ELR (cell line): ENCODE measurements around the gene MIEN1.
A peak's percentile ranks its signal among the peaks of the same experiment; 100 is the strongest.
"Not testable (repeated sequence)": the region's sequence is repeated elsewhere in the genome, so short reads cannot be mapped to it uniquely, and the experiment has no call there.

Experiments
- DNase-seq: peaks from one replicate; pipeline ENCODE4 v3.0.0-alpha.2; 2015; ENCODE audit warnings: low read depth

Gene MIEN1

GRCh38 chr17:39755554-39756379 is 25.4 kb upstream of the MIEN1 start:
- no peak for DNase-seq

GRCh38 chr17:39754958-39755553 is 24.7 kb upstream of the MIEN1 start:
- DNase-seq, result peak; percentile 21

GRCh38 chr17:39754161-39754957 is 24.0 kb upstream of the MIEN1 start:
- peak; percentile 92 for DNase-seq

GRCh38 chr17:39753514-39754160 is 23.3 kb upstream of the MIEN1 start:
- DNase-seq, result peak; percentile 40

GRCh38 chr17:39752241-39752881 is 22.0 kb upstream of the MIEN1 start:
- DNase-seq, result no peak

- no peak for DNase-seq
Observed at GRCh38 chr17:39751637-39752036, 21.3 kb upstream of the MIEN1 start.

GRCh38 chr17:39751016-39751543 is 20.7 kb upstream of the MIEN1 start:
- no peak for DNase-seq

GRCh38 chr17:39750131-39751015 is 20.0 kb upstream of the MIEN1 start:
- DNase-seq, result no peak

- not testable (repeated sequence) for DNase-seq
Observed at GRCh38 chr17:39748444-39749034, 18.2 kb upstream of the MIEN1 start.

GRCh38 chr17:39747745-39748144 is 17.4 kb upstream of the MIEN1 start:
- DNase-seq, result no peak

GRCh38 chr17:39746145-39746461 is 15.8 kb upstream of the MIEN1 start:
- DNase-seq, result no peak

- no peak for DNase-seq
Observed at GRCh38 chr17:39745335-39746144, 15.2 kb upstream of the MIEN1 start.

GRCh38 chr17:39744836-39745215 is 14.5 kb upstream of the MIEN1 start:
- DNase-seq, result no peak

GRCh38 chr17:39744075-39744835 is 13.9 kb upstream of the MIEN1 start:
- DNase-seq, result no peak

GRCh38 chr17:39742856-39743436 is 12.6 kb upstream of the MIEN1 start:
- no peak for DNase-seq

- no peak for DNase-seq
Observed at GRCh38 chr17:39742126-39742855, 12.0 kb upstream of the MIEN1 start.

GRCh38 chr17:39740357-39741111 is 10.2 kb upstream of the MIEN1 start:
- DNase-seq, result peak; percentile 86
